Measurements from ENCODE around the gene IL36RN.

Gene IL36RN

GRCh38 chr2:113069676-113070605 is 10.9 kb downstream of the IL36RN start:
- no peak overlapping the region for H3K4me3 ChIP-seq (replicated peaks in 1 of 2; ENCODE audit: low read depth in 2 of 2, low read length in 2 of 2)
- no peak for DNase-seq (ENCODE audit: low read depth in 2 of 2)
- TF ChIP-seq CTCF (IDR thresholded peaks at IDR 0.05; ENCODE audit: low read depth, low read length): no peak

GRCh38 chr2:113070606-113070975 is 11.6 kb downstream of the IL36RN start:
- no peak for TF ChIP-seq CTCF (IDR thresholded peaks at IDR 0.05; ENCODE audit: low read depth, low read length)
- no peak overlapping the region for H3K4me3 ChIP-seq (replicated peaks in 1 of 2; ENCODE audit: low read depth in 2 of 2, low read length in 2 of 2)
- no peak for DNase-seq (ENCODE audit: low read depth in 2 of 2)

- DNase-seq (ENCODE audit: low read depth in 2 of 2): no peak
- no peak for TF ChIP-seq CTCF (IDR thresholded peaks at IDR 0.05; ENCODE audit: low read depth, low read length)
- no peak overlapping the region for H3K4me3 ChIP-seq (replicated peaks in 1 of 2; ENCODE audit: low read depth in 2 of 2, low read length in 2 of 2)
Measured at GRCh38 chr2:113072584-113072983, 13.6 kb downstream of the IL36RN start.

GRCh38 chr2:113073325-113073834 is 14.4 kb downstream of the IL36RN start:
- TF ChIP-seq CTCF (IDR thresholded peaks at IDR 0.05; ENCODE audit: low read depth, low read length): no peak
- no peak overlapping the region for H3K4me3 ChIP-seq (replicated peaks in 1 of 2; ENCODE audit: low read depth in 2 of 2, low read length in 2 of 2)
- no peak for DNase-seq (ENCODE audit: low read depth in 2 of 2)

GRCh38 chr2:113075030-113075429 is 16.0 kb downstream of the IL36RN start:
- TF ChIP-seq CTCF (IDR thresholded peaks at IDR 0.05; ENCODE audit: low read depth, low read length): no peak
- no peak for DNase-seq (ENCODE audit: low read depth in 2 of 2)
- H3K4me3 ChIP-seq (replicated peaks in 1 of 2; ENCODE audit: low read depth in 2 of 2, low read length in 2 of 2): no peak overlapping the region

- H3K4me3 ChIP-seq (replicated peaks in 1 of 2; ENCODE audit: low read depth in 2 of 2, low read length in 2 of 2): no peak overlapping the region
- DNase-seq (ENCODE audit: low read depth in 2 of 2): no peak
- TF ChIP-seq CTCF (IDR thresholded peaks at IDR 0.05; ENCODE audit: low read depth, low read length): no peak
Measured at GRCh38 chr2:113075600-113075999, 16.6 kb downstream of the IL36RN start.
